Fibroblast of lung (primary cell): ENCODE results near the gene TSPAN18.

Experiments
- EZH2 ChIP-seq: IDR thresholded peaks from 2 replicates; pipeline ENCODE4 v1.5.1; 2012; ENCODE audit warnings: low read length, control low read depth, mild to moderate bottlenecking; ENCODE audit errors: missing control alignments
- TF ChIP-seq, protein P1 (sequence below), 2 donors: IDR thresholded peaks in 1 of 2; conservative IDR thresholded peaks in 1 of 2; 1 replicate in 1 of 2; 2 replicates in 1 of 2; pipeline ENCODE4 v1.5.1; 2011 to 2012; ENCODE audit warnings: low read length in 2 of 2, control low read depth in 1 of 2, inconsistent platforms in 1 of 2, low read depth in 1 of 2, mild to moderate bottlenecking in 1 of 2

DNA sequence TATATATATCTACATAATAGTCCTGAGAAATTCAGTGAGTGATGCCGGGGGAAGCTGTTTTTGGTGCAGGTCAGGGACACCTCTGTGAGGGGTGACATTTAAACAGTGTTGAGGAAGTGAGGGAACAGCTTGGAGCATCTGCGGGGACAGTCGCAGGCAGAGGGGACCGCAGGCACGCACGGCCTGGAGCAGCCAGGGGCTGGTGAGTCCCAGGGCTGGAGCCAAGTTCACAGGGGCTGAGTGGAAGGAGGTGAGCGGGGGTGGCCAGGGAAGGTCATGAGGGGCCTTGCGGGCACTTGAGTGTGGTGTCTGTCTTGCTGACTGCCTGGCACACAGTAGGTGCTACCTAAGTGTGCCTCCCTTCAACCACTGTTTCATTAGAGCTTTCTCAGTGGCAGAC lies 65.4 kb downstream of the TSPAN18 start:
- TF ChIP-seq, protein P1, sequence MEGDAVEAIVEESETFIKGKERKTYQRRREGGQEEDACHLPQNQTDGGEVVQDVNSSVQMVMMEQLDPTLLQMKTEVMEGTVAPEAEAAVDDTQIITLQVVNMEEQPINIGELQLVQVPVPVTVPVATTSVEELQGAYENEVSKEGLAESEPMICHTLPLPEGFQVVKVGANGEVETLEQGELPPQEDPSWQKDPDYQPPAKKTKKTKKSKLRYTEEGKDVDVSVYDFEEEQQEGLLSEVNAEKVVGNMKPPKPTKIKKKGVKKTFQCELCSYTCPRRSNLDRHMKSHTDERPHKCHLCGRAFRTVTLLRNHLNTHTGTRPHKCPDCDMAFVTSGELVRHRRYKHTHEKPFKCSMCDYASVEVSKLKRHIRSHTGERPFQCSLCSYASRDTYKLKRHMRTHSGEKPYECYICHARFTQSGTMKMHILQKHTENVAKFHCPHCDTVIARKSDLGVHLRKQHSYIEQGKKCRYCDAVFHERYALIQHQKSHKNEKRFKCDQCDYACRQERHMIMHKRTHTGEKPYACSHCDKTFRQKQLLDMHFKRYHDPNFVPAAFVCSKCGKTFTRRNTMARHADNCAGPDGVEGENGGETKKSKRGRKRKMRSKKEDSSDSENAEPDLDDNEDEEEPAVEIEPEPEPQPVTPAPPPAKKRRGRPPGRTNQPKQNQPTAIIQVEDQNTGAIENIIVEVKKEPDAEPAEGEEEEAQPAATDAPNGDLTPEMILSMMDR (conservative IDR thresholded peaks at IDR 0.05 in 1 of 2, IDR thresholded peaks at IDR 0.05 in 1 of 2; ENCODE audit: low read depth in 1 of 2, low read length in 2 of 2), result no peak
- TF ChIP-seq EZH2, result no peak
